ENCODE data around the gene CREB1. TPM values are rescaled to one million over a fixed set of nuclear protein-coding genes. Genes with fewer than 3 reads are reported as not detected.
A peak's percentile ranks its signal among the peaks of the same experiment; 100 is the strongest.

Gene CREB1
- total RNA-seq (149 and 156 TPM in 2 replicates), polyA plus RNA-seq (42.5 and 46.0 TPM in 2 replicates), polyA minus RNA-seq (124 and 142 TPM in 2 replicates)
- 114 TPM for total RNA-seq (2013)

GRCh38 chr2:207529330-207530159 lies at the start of gene CREB1:
TSS of gene CREB1 (plus strand) at chr2:207529962. CDS start at chr2:207555636, 25,674 bp downstream.
- TF ChIP-seq EZH2 (IDR thresholded peaks at IDR 0.05; ENCODE audit: borderline replicate concordance, insufficient read depth, low read depth, low read length, poor library complexity, severe bottlenecking) (no peak), CTCF (IDR thresholded peaks at IDR 0.05) (no peak)
- H3K4me3 ChIP-seq (ENCODE audit: control extremely low read depth in 1 of 5, extremely low read depth in 1 of 5, insufficient read depth in 1 of 5, low read depth in 2 of 5, low read length in 4 of 5) = peak within 1 kb of the TSS; percentile 89 to 98 (median 97)

More at GRCh38 chr2:207529330-207530159, at the start of gene CREB1:
- H3K79me2 ChIP-seq (ENCODE audit: control insufficient read depth, insufficient read depth, low read length) = peaks cover 68% of the 10 kb centered on the region
- H3K9me3 ChIP-seq (ENCODE audit: control extremely low read depth in 1 of 3, control insufficient read depth in 2 of 3, insufficient read depth in 1 of 3, low read length in 2 of 3) = no peaks in the 10 kb centered on the region
- intact Hi-C loops (cut with micrococcal nuclease) = loop anchor here (1.0 to 10.0 kb wide), 15 partner anchors 26 to 1445 kb away; partner anchors contain the start of genes CCNYL1, FASTKD2, FZD5 and INO80D
- Mint-ChIP-seq H3K27ac (peak within 1 kb of the TSS; percentile 98), H3K9me3 (ENCODE audit: insufficient read depth) (no peaks in the 10 kb centered on the region), H3K27me3 (no peaks in the 10 kb centered on the region), H3K4me1 (peaks cover 68% of the 10 kb centered on the region), H3K4me3 (peak within 1 kb of the TSS; percentile 93)
- H3K4me1 ChIP-seq (ENCODE audit: control insufficient read depth in 2 of 2, insufficient read depth in 2 of 2, low read length in 2 of 2) = peaks cover 70 to 73% of the 10 kb centered on the region in 2 donors
- DNase-seq = peak; percentile 100
- H3K36me3 ChIP-seq (replicated peaks in 1 of 2; ENCODE audit: control extremely low read depth in 1 of 2, control insufficient read depth in 1 of 2, extremely low read depth in 1 of 2, insufficient read depth in 2 of 2, low read length in 1 of 2) = peaks cover 0 to 1% of the 10 kb centered on the region in 2 experiments
- CTCF ChIA-PET = interaction anchor here (0.6 to 2.7 kb wide), 9 partner anchors 9 to 737 kb away, joined by 3 to 19 read pairs (median 3); partner anchors contain the start of genes CCNYL1, METTL21A and PIKFYVE
- peak within 1 kb of the TSS; percentile 47 for H2AFZ ChIP-seq (ENCODE audit: insufficient read depth, low read depth, low read length, poor library complexity, severe bottlenecking)
- H3K9ac ChIP-seq (ENCODE audit: low read length) = peak within 1 kb of the TSS; percentile 100
- peak; percentile 77 for ATAC-seq (ENCODE audit: low read depth)
- H3K4me2 ChIP-seq (replicated peaks; ENCODE audit: low read depth, low read length, poor library complexity, severe bottlenecking) = peak within 1 kb of the TSS; percentile 92
- peak within 1 kb of the TSS; percentile 100 for H3K27ac ChIP-seq (ENCODE audit: low read length in 2 of 2)
- POLR2A ChIA-PET = interaction anchor here (0.6 to 3.5 kb wide), 16 partner anchors 20 to 1444 kb away, joined by 3 to 43 read pairs (median 5); partner anchors contain the start of genes CCNYL1, FASTKD2, INO80D and KLF7
- H4K20me1 ChIP-seq (ENCODE audit: control insufficient read depth, insufficient read depth, low read length, poor library complexity, severe bottlenecking) = peaks cover 9% of the 10 kb centered on the region
- WGBS (ENCODE audit: insufficient coverage) = under 1% methylated on average over 92 of the region's 92 CpGs
- no peaks in the 10 kb centered on the region for H3K27me3 ChIP-seq (replicated peaks in 1 of 4; ENCODE audit: control extremely low read depth in 1 of 4, control insufficient read depth in 3 of 4, insufficient read depth in 4 of 4, low read length in 3 of 4)

Data from B cell (primary cell).